ENCODE results near the gene GPATCH4. TPM values are rescaled to one million over a fixed set of nuclear protein-coding genes. Genes with fewer than 3 reads are reported as not detected.

Gene GPATCH4
- total RNA-seq, result 100 to 1,000 TPM in 1 of 2 donors, 10 to 100 TPM in 1; 47.9 to 135 TPM

GRCh38 chr1:156601122-156601830, at the start of gene GPATCH4:
TSS of gene GPATCH4 (minus strand) at chr1:156601479.
- ATAC-seq (peak; percentile 87 to 88), DNase-seq (ENCODE audit: low spot score) (peak; percentile 83)
- H3K4me3 Mint-ChIP-seq, result peak within 1 kb of the TSS; percentile 95
- no peaks in the 10 kb centered on the region for H3K27me3 Mint-ChIP-seq
- peak within 1 kb of the TSS; percentile 87 to 92 for H3K27ac Mint-ChIP-seq
- peaks cover 8% of the 10 kb centered on the region for H3K36me3 Mint-ChIP-seq
- H3K4me1 Mint-ChIP-seq (ENCODE audit: low read depth in 2 of 2), result peaks cover 18% of the 10 kb centered on the region in 2 donors
- H3K9me3 Mint-ChIP-seq, result no peaks in the 10 kb centered on the region

- no peak overlapping the region for H3K27ac Mint-ChIP-seq
- no peak for DNase-seq (ENCODE audit: low spot score)
- no peaks in the 10 kb centered on the region for H3K36me3 Mint-ChIP-seq
- peaks cover 51 to 60% of the 10 kb centered on the region in 2 donors for H3K27me3 Mint-ChIP-seq
- ATAC-seq, result no peak
- H3K4me1 Mint-ChIP-seq (ENCODE audit: low read depth in 2 of 2), result peaks cover 0 to 4% of the 10 kb centered on the region in 2 donors
- no peaks in the 10 kb centered on the region for H3K9me3 Mint-ChIP-seq
- no peak overlapping the region for H3K4me3 Mint-ChIP-seq
Measured at GRCh38 chr1:156648951-156649350, 47.7 kb upstream of the GPATCH4 start.

GRCh38 chr1:156648496-156648895, 47.2 kb upstream of the GPATCH4 start:
- Mint-ChIP-seq H3K27ac (no peak overlapping the region), H3K9me3 (peaks cover 2% of the 10 kb centered on the region), H3K4me1 (ENCODE audit: low read depth in 2 of 2) (peaks cover 4 to 8% of the 10 kb centered on the region in 2 donors), H3K4me3 (no peak overlapping the region), H3K27me3 (peaks cover 51 to 59% of the 10 kb centered on the region in 2 donors), H3K36me3 (no peaks in the 10 kb centered on the region)
- ATAC-seq (no peak), DNase-seq (ENCODE audit: low spot score) (no peak)

GRCh38 chr1:156647351-156647750, 46.1 kb upstream of the GPATCH4 start:
- Mint-ChIP-seq H3K9me3 (peaks cover 4% of the 10 kb centered on the region), H3K4me3 (no peak overlapping the region), H3K4me1 (ENCODE audit: low read depth in 2 of 2) (peaks cover 14 to 17% of the 10 kb centered on the region in 2 donors), H3K36me3 (no peaks in the 10 kb centered on the region), H3K27ac (no peak overlapping the region), H3K27me3 (peaks cover 51 to 59% of the 10 kb centered on the region in 2 donors)
- DNase-seq (ENCODE audit: low spot score) (no peak), ATAC-seq (no peak)

GRCh38 chr1:156646738-156647211, 45.5 kb upstream of the GPATCH4 start:
- H3K36me3 Mint-ChIP-seq, result no peaks in the 10 kb centered on the region
- H3K27me3 Mint-ChIP-seq, result peaks cover 48 to 56% of the 10 kb centered on the region in 2 donors
- no peak overlapping the region for H3K4me3 Mint-ChIP-seq
- DNase-seq (ENCODE audit: low spot score) (no peak), ATAC-seq (no peak)
- H3K4me1 Mint-ChIP-seq (ENCODE audit: low read depth in 2 of 2), result peaks cover 16 to 18% of the 10 kb centered on the region in 2 donors
- H3K9me3 Mint-ChIP-seq, result peaks cover 4% of the 10 kb centered on the region
- H3K27ac Mint-ChIP-seq, result no peak overlapping the region

- Mint-ChIP-seq H3K9me3 (peaks cover 4% of the 10 kb centered on the region), H3K4me3 (no peak overlapping the region), H3K27ac (no peak overlapping the region), H3K4me1 (ENCODE audit: low read depth in 2 of 2) (peaks cover 24 to 26% of the 10 kb centered on the region in 2 donors), H3K36me3 (no peaks in the 10 kb centered on the region), H3K27me3 (peaks cover 51 to 63% of the 10 kb centered on the region in 2 donors)
- no peak for ATAC-seq
- DNase-seq (ENCODE audit: low spot score), result no peak
Measured at GRCh38 chr1:156645666-156646065, 44.4 kb upstream of the GPATCH4 start.

- no peak overlapping the region for H3K4me3 Mint-ChIP-seq
- no peak for DNase-seq (ENCODE audit: low spot score)
- peaks cover 57 to 65% of the 10 kb centered on the region in 2 donors for H3K27me3 Mint-ChIP-seq
- ATAC-seq, result no peak
- H3K36me3 Mint-ChIP-seq, result no peaks in the 10 kb centered on the region
- peaks cover 4% of the 10 kb centered on the region for H3K9me3 Mint-ChIP-seq
- peaks cover 25 to 27% of the 10 kb centered on the region in 2 donors for H3K4me1 Mint-ChIP-seq (ENCODE audit: low read depth in 2 of 2)
- H3K27ac Mint-ChIP-seq, result no peak overlapping the region
Measured at GRCh38 chr1:156645056-156645455, 43.8 kb upstream of the GPATCH4 start.

GRCh38 chr1:156644640-156645039, 43.4 kb upstream of the GPATCH4 start:
- Mint-ChIP-seq H3K4me3 (no peak overlapping the region), H3K36me3 (no peaks in the 10 kb centered on the region), H3K4me1 (ENCODE audit: low read depth in 2 of 2) (peaks cover 25 to 27% of the 10 kb centered on the region in 2 donors), H3K27me3 (peaks cover 61 to 63% of the 10 kb centered on the region in 2 donors), H3K27ac (no peak overlapping the region), H3K9me3 (peaks cover 4% of the 10 kb centered on the region)
- ATAC-seq, result no peak
- DNase-seq (ENCODE audit: low spot score), result no peak

GRCh38 chr1:156644146-156644545, 42.9 kb upstream of the GPATCH4 start:
- Mint-ChIP-seq H3K36me3 (no peaks in the 10 kb centered on the region), H3K27ac (no peak overlapping the region), H3K4me3 (no peak overlapping the region), H3K27me3 (peaks cover 63 to 66% of the 10 kb centered on the region in 2 donors), H3K9me3 (peaks cover 4% of the 10 kb centered on the region), H3K4me1 (ENCODE audit: low read depth in 2 of 2) (peaks cover 25 to 27% of the 10 kb centered on the region in 2 donors)
- ATAC-seq, result no peak
- DNase-seq (ENCODE audit: low spot score), result no peak

- no peak for DNase-seq (ENCODE audit: low spot score)
- Mint-ChIP-seq H3K27ac (no peak overlapping the region), H3K27me3 (peaks cover 60 to 69% of the 10 kb centered on the region in 2 donors), H3K4me3 (peak overlapping the region; percentile 4), H3K4me1 (ENCODE audit: low read depth in 2 of 2) (peaks cover 25 to 27% of the 10 kb centered on the region in 2 donors), H3K36me3 (no peaks in the 10 kb centered on the region), H3K9me3 (peaks cover 4% of the 10 kb centered on the region)
- ATAC-seq, result peak; percentile 73 to 85
Measured at GRCh38 chr1:156643778-156644092, 42.5 kb upstream of the GPATCH4 start.

GRCh38 chr1:156643049-156643777, 41.9 kb upstream of the GPATCH4 start:
- peaks cover 4% of the 10 kb centered on the region for H3K9me3 Mint-ChIP-seq
- H3K36me3 Mint-ChIP-seq, result no peaks in the 10 kb centered on the region
- H3K27ac Mint-ChIP-seq, result no peak overlapping the region
- H3K4me1 Mint-ChIP-seq (ENCODE audit: low read depth in 2 of 2), result peaks cover 25 to 27% of the 10 kb centered on the region in 2 donors
- peak overlapping the region; percentile 45 for H3K4me3 Mint-ChIP-seq
- ATAC-seq, result no peak
- peaks cover 62 to 69% of the 10 kb centered on the region in 2 donors for H3K27me3 Mint-ChIP-seq
- no peak for DNase-seq (ENCODE audit: low spot score)

- Mint-ChIP-seq H3K4me3 (peak overlapping the region; percentile 45), H3K4me1 (ENCODE audit: low read depth in 2 of 2) (peaks cover 25 to 27% of the 10 kb centered on the region in 2 donors), H3K27ac (no peak overlapping the region), H3K36me3 (no peaks in the 10 kb centered on the region), H3K9me3 (peaks cover 4% of the 10 kb centered on the region), H3K27me3 (peaks cover 61 to 69% of the 10 kb centered on the region in 2 donors)
- DNase-seq (ENCODE audit: low spot score) (no peak), ATAC-seq (no peak)
Measured at GRCh38 chr1:156642265-156643048, 41.2 kb upstream of the GPATCH4 start.

- no peak within 1 kb of the TSS for H3K27ac Mint-ChIP-seq
- DNase-seq (ENCODE audit: low spot score), result no peak
- ATAC-seq, result peak; percentile 34 to 46
Measured at GRCh38 chr1:156641761-156642264, 40.5 kb upstream of the GPATCH4 start, which contains the start of gene BCAN. TSS of gene BCAN (plus strand) at chr1:156642117. CDS start at chr1:156646055, 3,938 bp downstream.

More at GRCh38 chr1:156641761-156642264, 40.5 kb upstream of the GPATCH4 start, which contains the start of gene BCAN:
- Mint-ChIP-seq H3K4me1 (ENCODE audit: low read depth in 2 of 2) (peaks cover 25 to 27% of the 10 kb centered on the region in 2 donors), H3K36me3 (no peaks in the 10 kb centered on the region), H3K4me3 (peak within 1 kb of the TSS; percentile 45), H3K9me3 (peaks cover 4% of the 10 kb centered on the region), H3K27me3 (peaks cover 59 to 69% of the 10 kb centered on the region in 2 donors)
